ENCODE results near the gene HSPA12A.
"Not testable (repeated sequence)": the region's sequence is repeated elsewhere in the genome, so short reads cannot be mapped to it uniquely, and the experiment has no call there.

HSPA12A gene

GRCh38 chr10:116720241-116720643, 22.1 kb downstream of the HSPA12A start:
- H3K27me3 ChIP-seq (ENCODE audit: control insufficient read depth, insufficient read depth, low read length), result no peaks in the 10 kb centered on the region
- no peak overlapping the region for H3K4me3 ChIP-seq (ENCODE audit: low read depth, low read length)
- H3K9ac ChIP-seq (ENCODE audit: low read depth, low read length), result no peak overlapping the region
- no peaks in the 10 kb centered on the region for H3K9me3 ChIP-seq (ENCODE audit: control insufficient read depth, insufficient read depth, low read length)
- peaks cover 9% of the 10 kb centered on the region for H3K4me1 ChIP-seq (ENCODE audit: control insufficient read depth, insufficient read depth, low read length)
- no peaks in the 10 kb centered on the region for H3K36me3 ChIP-seq (ENCODE audit: control insufficient read depth, insufficient read depth, low read length)

DNA sequence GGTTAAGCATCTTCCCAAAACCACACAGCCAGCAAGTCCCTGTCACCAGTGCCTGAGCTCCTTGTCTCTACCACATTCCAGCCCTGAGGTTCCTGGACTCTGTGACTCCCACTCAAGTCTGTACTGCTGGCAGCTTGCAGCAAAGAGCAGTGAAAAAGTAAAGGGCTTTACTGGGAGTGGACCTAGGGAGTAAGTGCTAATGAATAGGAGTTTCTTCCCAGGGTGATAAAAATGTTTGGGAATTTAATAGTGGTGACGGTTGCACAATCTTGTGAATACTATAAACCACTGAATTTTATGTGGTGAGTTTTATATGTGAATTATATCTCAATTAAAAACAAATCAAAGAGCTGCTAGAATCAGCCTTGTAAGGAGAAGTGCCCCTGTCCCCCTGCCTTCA, 22.6 kb downstream of the HSPA12A start:
- Histone ChIP-seq H3K36me3 (ENCODE audit: control insufficient read depth, insufficient read depth, low read length) (no peaks in the 10 kb centered on the region), H3K27me3 (ENCODE audit: control insufficient read depth, insufficient read depth, low read length) (no peaks in the 10 kb centered on the region), H3K9ac (ENCODE audit: low read depth, low read length) (no peak overlapping the region), H3K4me3 (ENCODE audit: low read depth, low read length) (no peak overlapping the region), H3K9me3 (ENCODE audit: control insufficient read depth, insufficient read depth, low read length) (no peaks in the 10 kb centered on the region), H3K4me1 (ENCODE audit: control insufficient read depth, insufficient read depth, low read length) (peaks cover 9% of the 10 kb centered on the region)

DNA sequence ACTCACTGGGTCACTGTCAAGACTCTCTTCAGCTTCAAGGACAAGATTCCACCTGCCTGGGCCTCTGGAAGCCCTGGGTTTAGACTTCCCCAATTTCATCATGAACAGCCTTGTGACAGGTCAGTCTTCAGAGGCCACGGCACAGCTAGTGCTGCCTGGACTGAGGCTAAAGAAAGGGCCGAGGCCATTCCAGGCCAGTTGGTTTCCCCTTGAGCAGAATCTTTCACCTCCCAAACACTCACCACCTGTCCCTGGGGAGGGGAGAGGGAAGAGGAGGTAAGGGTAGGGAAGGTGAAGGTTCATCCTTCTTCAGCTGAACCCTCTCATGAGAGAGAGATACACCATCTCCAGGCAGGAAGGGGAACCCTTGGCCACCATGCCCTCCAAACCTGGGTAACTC, 24.3 kb downstream of the HSPA12A start:
- Histone ChIP-seq H3K27me3 (ENCODE audit: control insufficient read depth, insufficient read depth, low read length) (no peaks in the 10 kb centered on the region), H3K4me3 (ENCODE audit: low read depth, low read length) (no peak overlapping the region)

GRCh38 chr10:116716381-116716780, 26.0 kb downstream of the HSPA12A start:
- H3K36me3 ChIP-seq (ENCODE audit: control insufficient read depth, insufficient read depth, low read length), result no peaks in the 10 kb centered on the region
- H3K9ac ChIP-seq (ENCODE audit: low read depth, low read length), result no peak overlapping the region
- H3K9me3 ChIP-seq (ENCODE audit: control insufficient read depth, insufficient read depth, low read length), result no peaks in the 10 kb centered on the region
- no peak overlapping the region for H3K4me3 ChIP-seq (ENCODE audit: low read depth, low read length)
- H3K4me1 ChIP-seq (ENCODE audit: control insufficient read depth, insufficient read depth, low read length), result peaks cover 3% of the 10 kb centered on the region
- H3K27me3 ChIP-seq (ENCODE audit: control insufficient read depth, insufficient read depth, low read length), result no peaks in the 10 kb centered on the region

More for the DNA sequence above, 24.3 kb downstream of the HSPA12A start:
- peaks cover 9% of the 10 kb centered on the region for H3K4me1 ChIP-seq (ENCODE audit: control insufficient read depth, insufficient read depth, low read length)
- H3K9me3 ChIP-seq (ENCODE audit: control insufficient read depth, insufficient read depth, low read length), result no peaks in the 10 kb centered on the region
- H3K9ac ChIP-seq (ENCODE audit: low read depth, low read length), result no peak overlapping the region
- H3K36me3 ChIP-seq (ENCODE audit: control insufficient read depth, insufficient read depth, low read length), result no peaks in the 10 kb centered on the region

DNA sequence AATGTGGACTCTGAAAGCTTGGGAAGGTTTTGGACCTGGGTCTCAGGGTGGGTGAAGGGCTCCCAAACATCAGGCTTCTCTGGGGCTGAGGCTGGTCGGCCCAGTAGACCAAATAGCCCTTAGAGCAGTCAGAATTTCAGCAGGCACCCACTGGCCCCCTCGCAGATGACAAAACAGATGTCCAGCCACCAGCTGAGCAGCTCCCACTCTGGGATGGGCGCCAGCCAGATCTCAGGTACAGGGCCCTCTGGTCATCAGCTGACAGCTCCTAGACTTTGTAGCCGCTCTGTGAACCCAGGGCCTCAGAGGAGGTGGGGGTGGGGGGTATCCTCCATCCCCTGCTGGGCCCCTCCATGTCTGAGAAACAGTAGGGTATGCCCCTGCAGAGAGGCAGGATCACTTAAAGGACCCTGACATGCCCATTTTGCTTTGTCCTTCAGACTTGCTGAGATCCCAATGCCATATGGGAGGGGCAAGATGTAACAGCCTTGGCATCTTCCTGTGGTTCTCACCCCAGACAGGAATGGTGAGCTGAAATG, 26.5 kb downstream of the HSPA12A start:
- H3K27me3 ChIP-seq (ENCODE audit: control insufficient read depth, insufficient read depth, low read length), result no peaks in the 10 kb centered on the region
- H3K36me3 ChIP-seq (ENCODE audit: control insufficient read depth, insufficient read depth, low read length), result no peaks in the 10 kb centered on the region
- H3K4me1 ChIP-seq (ENCODE audit: control insufficient read depth, insufficient read depth, low read length), result peaks cover 2% of the 10 kb centered on the region
- no peak overlapping the region for H3K9ac ChIP-seq (ENCODE audit: low read depth, low read length)
- H3K9me3 ChIP-seq (ENCODE audit: control insufficient read depth, insufficient read depth, low read length), result no peaks in the 10 kb centered on the region
- H3K4me3 ChIP-seq (ENCODE audit: low read depth, low read length), result no peak overlapping the region

GRCh38 chr10:116715341-116715740, 27.0 kb downstream of the HSPA12A start:
- no peaks in the 10 kb centered on the region for H3K27me3 ChIP-seq (ENCODE audit: control insufficient read depth, insufficient read depth, low read length)
- no peak overlapping the region for H3K4me3 ChIP-seq (ENCODE audit: low read depth, low read length)
- no peaks in the 10 kb centered on the region for H3K36me3 ChIP-seq (ENCODE audit: control insufficient read depth, insufficient read depth, low read length)
- no peak overlapping the region for H3K9ac ChIP-seq (ENCODE audit: low read depth, low read length)
- H3K9me3 ChIP-seq (ENCODE audit: control insufficient read depth, insufficient read depth, low read length), result no peaks in the 10 kb centered on the region
- peaks cover 2% of the 10 kb centered on the region for H3K4me1 ChIP-seq (ENCODE audit: control insufficient read depth, insufficient read depth, low read length)

- no peaks in the 10 kb centered on the region for H3K27me3 ChIP-seq (ENCODE audit: control insufficient read depth, insufficient read depth, low read length)
- no peaks in the 10 kb centered on the region for H3K9me3 ChIP-seq (ENCODE audit: control insufficient read depth, insufficient read depth, low read length)
- H3K4me1 ChIP-seq (ENCODE audit: control insufficient read depth, insufficient read depth, low read length), result peaks cover 2% of the 10 kb centered on the region
- H3K36me3 ChIP-seq (ENCODE audit: control insufficient read depth, insufficient read depth, low read length), result no peaks in the 10 kb centered on the region
- no peak overlapping the region for H3K9ac ChIP-seq (ENCODE audit: low read depth, low read length)
- no peak overlapping the region for H3K4me3 ChIP-seq (ENCODE audit: low read depth, low read length)
Measured at GRCh38 chr10:116713846-116714245, 28.5 kb downstream of the HSPA12A start.

DNA sequence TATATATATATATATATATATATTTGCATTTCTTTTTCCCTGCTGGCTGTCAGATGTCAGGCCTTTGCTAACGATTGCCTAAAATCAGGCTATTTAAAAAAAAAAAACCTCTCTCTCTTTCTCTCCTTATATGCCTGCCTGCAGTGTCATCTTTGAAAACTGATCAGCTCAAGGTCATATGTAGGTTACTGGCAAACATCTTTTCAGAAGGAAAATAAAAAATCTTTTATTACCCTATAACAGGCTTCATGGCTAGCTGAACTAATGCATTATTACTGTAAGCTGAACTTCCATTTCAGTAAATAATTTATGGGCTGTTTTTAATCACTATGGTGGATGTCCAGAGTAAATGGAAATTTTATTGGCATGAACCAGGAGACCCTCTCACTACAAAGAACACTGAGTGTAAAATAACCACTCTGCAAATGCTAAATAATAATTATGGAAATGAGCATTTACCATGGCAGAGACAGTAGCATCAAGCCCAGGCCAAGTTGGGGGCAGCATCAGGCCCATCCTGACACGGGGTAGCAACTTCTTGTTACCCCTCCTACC, 29.3 kb downstream of the HSPA12A start:
- Histone ChIP-seq H3K27me3 (ENCODE audit: control insufficient read depth, insufficient read depth, low read length) (no peaks in the 10 kb centered on the region), H3K4me3 (ENCODE audit: low read depth, low read length) (no peak overlapping the region), H3K9me3 (ENCODE audit: control insufficient read depth, insufficient read depth, low read length) (no peaks in the 10 kb centered on the region), H3K36me3 (ENCODE audit: control insufficient read depth, insufficient read depth, low read length) (no peaks in the 10 kb centered on the region), H3K9ac (ENCODE audit: low read depth, low read length) (no peak overlapping the region), H3K4me1 (ENCODE audit: control insufficient read depth, insufficient read depth, low read length) (peaks cover 2% of the 10 kb centered on the region)

GRCh38 chr10:116712519-116712918, 29.8 kb downstream of the HSPA12A start:
- peaks cover 4% of the 10 kb centered on the region for H3K4me1 ChIP-seq (ENCODE audit: control insufficient read depth, insufficient read depth, low read length)
- H3K27me3 ChIP-seq (ENCODE audit: control insufficient read depth, insufficient read depth, low read length), result no peaks in the 10 kb centered on the region
- H3K4me3 ChIP-seq (ENCODE audit: low read depth, low read length), result no peak overlapping the region
- no peaks in the 10 kb centered on the region for H3K36me3 ChIP-seq (ENCODE audit: control insufficient read depth, insufficient read depth, low read length)
- no peak overlapping the region for H3K9ac ChIP-seq (ENCODE audit: low read depth, low read length)
- no peaks in the 10 kb centered on the region for H3K9me3 ChIP-seq (ENCODE audit: control insufficient read depth, insufficient read depth, low read length)

DNA sequence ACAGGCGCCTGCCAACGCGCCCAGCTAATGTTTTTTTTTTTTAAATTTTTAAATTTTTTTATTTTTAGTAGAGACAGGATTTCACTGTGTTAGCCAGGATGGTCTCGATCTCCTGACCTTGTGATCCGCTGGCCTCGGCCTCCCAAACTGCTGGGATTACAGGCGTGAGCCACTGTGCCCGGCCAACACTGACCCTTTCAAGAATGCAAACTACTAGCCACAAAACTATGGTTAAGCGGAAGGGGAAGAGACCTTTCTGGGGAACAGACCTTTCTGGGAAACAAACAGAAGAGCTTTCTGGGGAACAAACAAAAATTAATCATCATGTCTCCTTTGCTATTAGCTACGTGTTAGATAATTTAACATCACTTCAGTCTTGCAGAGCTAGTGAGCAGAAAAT, 30.6 kb downstream of the HSPA12A start:
- not testable (repeated sequence) for H3K36me3 ChIP-seq (ENCODE audit: control insufficient read depth, insufficient read depth, low read length); H3K9me3 ChIP-seq (ENCODE audit: control insufficient read depth, insufficient read depth, low read length); H3K4me3 ChIP-seq (ENCODE audit: low read depth, low read length); H3K9ac ChIP-seq (ENCODE audit: low read depth, low read length); H3K4me1 ChIP-seq (ENCODE audit: control insufficient read depth, insufficient read depth, low read length); H3K27me3 ChIP-seq (ENCODE audit: control insufficient read depth, insufficient read depth, low read length)

DNA sequence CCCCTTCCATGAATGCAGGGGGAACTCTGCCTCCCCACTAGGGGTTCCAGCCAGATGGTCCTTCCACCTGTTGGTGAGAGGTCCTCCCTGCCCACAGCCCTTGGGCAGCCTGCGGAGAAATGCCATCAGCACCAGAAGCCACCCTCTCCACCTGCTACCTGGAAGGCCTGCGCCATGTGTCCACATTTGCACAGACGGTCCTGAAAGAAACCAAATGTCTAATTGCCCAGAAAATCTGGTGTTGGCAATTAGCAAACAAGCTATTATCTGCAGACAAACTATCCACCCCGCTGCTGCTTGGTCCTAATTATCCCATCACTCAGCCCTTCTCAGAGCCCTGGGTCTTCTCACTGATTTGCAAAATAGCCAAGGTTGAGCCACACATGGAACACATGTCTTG, 32.3 kb downstream of the HSPA12A start:
- no peaks in the 10 kb centered on the region for H3K9me3 ChIP-seq (ENCODE audit: control insufficient read depth, insufficient read depth, low read length)
- H3K9ac ChIP-seq (ENCODE audit: low read depth, low read length), result no peak overlapping the region
- no peaks in the 10 kb centered on the region for H3K36me3 ChIP-seq (ENCODE audit: control insufficient read depth, insufficient read depth, low read length)
- H3K4me1 ChIP-seq (ENCODE audit: control insufficient read depth, insufficient read depth, low read length), result peaks cover 5% of the 10 kb centered on the region
- H3K4me3 ChIP-seq (ENCODE audit: low read depth, low read length), result no peak overlapping the region
- no peaks in the 10 kb centered on the region for H3K27me3 ChIP-seq (ENCODE audit: control insufficient read depth, insufficient read depth, low read length)

DNA sequence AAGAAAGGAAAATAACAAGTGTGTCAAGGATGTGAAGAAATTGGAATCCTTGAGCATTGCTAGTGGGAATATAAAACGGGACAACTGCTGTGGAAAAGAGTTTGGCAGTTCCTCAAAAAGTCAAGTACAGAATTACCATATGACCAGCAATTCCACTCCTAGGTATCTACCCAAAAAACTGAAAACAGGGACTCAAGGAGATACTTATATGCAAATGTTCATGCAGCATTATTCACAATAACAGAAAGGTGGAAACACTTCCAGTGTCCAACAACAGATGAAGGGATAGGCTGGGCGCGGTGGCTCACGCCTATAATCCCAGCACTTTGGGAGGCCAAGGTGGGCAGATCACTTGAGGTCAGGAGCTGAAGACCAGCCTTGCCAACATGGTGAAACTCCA, 33.5 kb downstream of the HSPA12A start:
- no peak overlapping the region for H3K9ac ChIP-seq (ENCODE audit: low read depth, low read length)
- no peak overlapping the region for H3K4me3 ChIP-seq (ENCODE audit: low read depth, low read length)
- no peaks in the 10 kb centered on the region for H3K36me3 ChIP-seq (ENCODE audit: control insufficient read depth, insufficient read depth, low read length)
- H3K27me3 ChIP-seq (ENCODE audit: control insufficient read depth, insufficient read depth, low read length), result no peaks in the 10 kb centered on the region
- H3K4me1 ChIP-seq (ENCODE audit: control insufficient read depth, insufficient read depth, low read length), result peaks cover 5% of the 10 kb centered on the region
- no peaks in the 10 kb centered on the region for H3K9me3 ChIP-seq (ENCODE audit: control insufficient read depth, insufficient read depth, low read length)

Measured in iPS-15b (cell line).